IMR-90 (cell line): ENCODE results near the gene TRMT1L. TPM values are rescaled to one million over a fixed set of nuclear protein-coding genes. Genes with fewer than 3 reads are reported as not detected.
A peak's percentile ranks its signal among the peaks of the same experiment; 100 is the strongest.

Experiments
- ATAC-seq: fragments of 200-7000 bp; cut with Tn5 transposase; 2 replicates; pipeline ENCODE4 v1.9.1; 2020; ENCODE audit warnings: low read depth, mild to moderate bottlenecking, moderate library complexity
- BruUV-seq: library from RNA; stranded (reverse); fragments of 400-500 nt; replicated peaks from 2 replicates; lab custom pipeline; 2021; lab: Mats Ljungman, UMichigan
- CTCF ChIA-PET: fragments of 300-600 bp; formaldehyde crosslinking; extraction: SDS; loops from one replicate; lab custom pipeline; 2021; ENCODE audit warnings: antibody characterized with exemption; lab: Yijun Ruan, JAX
- POLR2A ChIA-PET: fragments of 300-600 bp; sonication (Branson Sonifier 250); formaldehyde crosslinking; loops from one replicate; lab custom pipeline; 2022; ENCODE audit warnings: antibody characterized with exemption; ENCODE audit not compliant: unreplicated experiment; lab: Charles Lee
- DNase-seq: peaks from one replicate; pipeline ENCODE4 v3.0.0; 2013
- H2AFZ ChIP-seq: replicated peaks from 2 replicates; pipeline ENCODE3; 2013; ENCODE audit warnings: low read length, mild to moderate bottlenecking; ENCODE audit not compliant: poor library complexity
- H2AK5ac ChIP-seq: 2 replicates; pipeline ENCODE4 v1.6.1; 2013; ENCODE audit warnings: low read depth, low read length, inconsistent platforms
- H2AK9ac ChIP-seq: replicated peaks from 2 replicates; pipeline ENCODE3; 2013; ENCODE audit warnings: mild to moderate bottlenecking, low read depth, low read length, moderate library complexity; ENCODE audit not compliant: poor library complexity
- H2BK120ac ChIP-seq: 2 replicates; pipeline ENCODE4 v1.6.1; 2013; ENCODE audit warnings: low read depth, low read length, inconsistent platforms
- H2BK15ac ChIP-seq: 3 replicates; pipeline ENCODE4 v1.6.1; 2013; ENCODE audit warnings: low read depth, low read length, inconsistent platforms
- H2BK20ac ChIP-seq: 2 replicates; pipeline ENCODE4 v1.6.1; 2013; ENCODE audit warnings: low read depth, mild to moderate bottlenecking, inconsistent platforms, low read length, moderate library complexity
- H2BK5ac ChIP-seq: 2 replicates; pipeline ENCODE4 v1.6.1; 2013; ENCODE audit warnings: mild to moderate bottlenecking, low read depth, low read length, inconsistent platforms; ENCODE audit not compliant: poor library complexity, severe bottlenecking
- H3K14ac ChIP-seq: replicated peaks from 2 replicates; pipeline ENCODE4 v1.6.1; 2013; ENCODE audit warnings: low read depth, low read length, inconsistent platforms
- H3K18ac ChIP-seq: 2 replicates; pipeline ENCODE4 v1.6.1; 2013; ENCODE audit warnings: low read depth, low read length, control low read depth
- H3K23ac ChIP-seq: 2 replicates; pipeline ENCODE4 v1.6.1; 2013; ENCODE audit warnings: low read depth, low read length, inconsistent platforms
- H3K27ac ChIP-seq: 2 replicates; pipeline ENCODE4 v1.5.1; 2013; ENCODE audit warnings: mild to moderate bottlenecking, control low read depth, low read length; ENCODE audit not compliant: insufficient read depth
- H3K27me3 ChIP-seq: 2 replicates; pipeline ENCODE4 v1.6.1; 2013; ENCODE audit warnings: low read length; ENCODE audit not compliant: control insufficient read depth, insufficient read depth
- H3K36me3 ChIP-seq: 2 replicates; pipeline ENCODE4 v1.6.1; 2013; ENCODE audit warnings: low read length, mixed read lengths; ENCODE audit not compliant: control insufficient read depth, insufficient read depth
- H3K4ac ChIP-seq: 2 replicates; pipeline ENCODE4 v1.6.1; 2013; ENCODE audit warnings: low read depth, low read length, inconsistent platforms
- H3K4me1 ChIP-seq: 2 replicates; pipeline ENCODE4 v1.6.1; 2013; ENCODE audit warnings: low read length, mixed read lengths; ENCODE audit not compliant: control insufficient read depth, insufficient read depth
- H3K4me2 ChIP-seq: 2 replicates; pipeline ENCODE4 v1.6.1; 2013; ENCODE audit warnings: low read depth, mild to moderate bottlenecking, control low read depth, low read length, moderate library complexity
- H3K4me3 ChIP-seq: 2 replicates; pipeline ENCODE4 v1.5.1; 2013; ENCODE audit warnings: low read depth, mild to moderate bottlenecking, control low read depth, low read length, moderate library complexity; ENCODE audit not compliant: insufficient read depth
- H3K56ac ChIP-seq: 2 replicates; pipeline ENCODE4 v1.6.1; 2013; ENCODE audit warnings: low read length, inconsistent platforms; ENCODE audit not compliant: insufficient read depth; ENCODE audit errors: extremely low read depth
- H3K79me1 ChIP-seq, 2 experiments: 2 replicates each; pipeline ENCODE4 v1.6.1; 2013; ENCODE audit warnings: low read length in 2 of 2, inconsistent platforms in 1 of 2, low read depth in 1 of 2
- H3K9ac ChIP-seq: 2 replicates; pipeline ENCODE4 v1.6.1; 2013; ENCODE audit warnings: low read depth, low read length, control low read depth
- H3K9me1 ChIP-seq: 2 replicates; pipeline ENCODE4 v1.6.1; 2013; ENCODE audit warnings: low read length, inconsistent platforms; ENCODE audit not compliant: insufficient read depth
- H3K9me3 ChIP-seq: 2 replicates; pipeline ENCODE4 v1.6.1; 2013; ENCODE audit warnings: low read length; ENCODE audit not compliant: control insufficient read depth, insufficient read depth
- H4K20me1 ChIP-seq: 2 replicates; pipeline ENCODE4 v1.6.1; 2013; ENCODE audit warnings: low read length, inconsistent platforms; ENCODE audit not compliant: insufficient read depth
- H4K5ac ChIP-seq: 2 replicates; pipeline ENCODE4 v1.6.1; 2013; ENCODE audit warnings: mild to moderate bottlenecking, low read depth, low read length, control low read depth
- H4K8ac ChIP-seq, 2 experiments: 2 replicates each; pipeline ENCODE4 v1.6.1; 2013; ENCODE audit warnings: low read depth in 2 of 2, low read length in 2 of 2, control low read depth in 1 of 2, inconsistent platforms in 1 of 2
- H4K91ac ChIP-seq: 2 replicates; pipeline ENCODE4 v1.6.1; 2013; ENCODE audit warnings: low read depth, low read length, inconsistent platforms; ENCODE audit not compliant: insufficient read depth
- CEBPB ChIP-seq: IDR thresholded peaks from 2 replicates; pipeline ENCODE4 v1.6.1; 2012; ENCODE audit warnings: low read depth, low read length, improper control_type of control experiment
- SMC3 ChIP-seq: fragments of 150-350 bp; IDR thresholded peaks from 2 replicates; pipeline ENCODE4 v1.6.1; 2016; ENCODE audit warnings: low read depth, mild to moderate bottlenecking, antibody characterized with exemption, low read length, moderate library complexity
- WGBS, 2 experiments: methylation state at CpG; one replicate each; pipeline versions ENCODE4 v1.1.5 to v1.1.7; 2013; ENCODE audit warnings: missing lambda C conversion rate in 2 of 2; ENCODE audit not compliant: insufficient read length in 1 of 2; ENCODE audit errors: extremely low coverage in 2 of 2; 5-methylcytosine and 5-hydroxymethylcytosine counted together
- dilution Hi-C: fragments of 300-500 bp; cut with HindIII; formaldehyde crosslinking; loops from one replicate; pipeline ENCODE4 v1.14.3; 2018; ENCODE audit warnings: low sequenced_read_pairs; ENCODE audit not compliant: unreplicated experiment
- in situ Hi-C: fragments of 300-500 bp; cut with MboI; formaldehyde crosslinking; loops from 3 replicates; pipeline ENCODE4 v1.14.3; 2019; ENCODE audit warnings: low sequenced_read_pairs, inconsistent platforms, mixed read lengths
- intact Hi-C: fragments of 100-400 bp; cut with micrococcal nuclease; formaldehyde crosslinking; loops from 2 replicates; pipeline ENCODE4 v1.10.0; 2022
- polyA plus RNA-seq, 3 experiments: library from polyadenylated mRNA; depleted of rRNA; stranded (reverse); fragments of >200 nt; gene quantifications; 2 replicates each; pipeline ENCODE4 v1.2.3, GENCODE V29; 2012; ENCODE audit warnings: low replicate concordance in 1 of 3
- total RNA-seq: library from RNA; depleted of rRNA; stranded (reverse); fragments of >200 nt; gene quantifications from 2 replicates; pipeline ENCODE4 v1.2.3, GENCODE V29; 2012

TRMT1L gene
- total and polyA plus RNA-seq, 2 of the 4 experiments (the other 2 are of a cell fraction), result 11.0 to 21.9 TPM

GRCh38 chr1:185096531-185096930, 60.2 kb downstream of the TRMT1L start:
- no peak overlapping the region for H3K23ac ChIP-seq
- no peak overlapping the region for H2AK9ac ChIP-seq
- H4K91ac ChIP-seq, result no peak overlapping the region
- H3K18ac ChIP-seq, result no peak overlapping the region
- ChIA-PET POLR2A (no interaction called here), CTCF (interaction anchor here (1.0 kb wide), 1 partner anchor 9 kb away, joined by 3 read pairs; no protein-coding TSS in a partner anchor)
- no peak overlapping the region for H2AFZ ChIP-seq
- H4K5ac ChIP-seq, result no peak overlapping the region
- no peaks in the 10 kb centered on the region for H3K9me1 ChIP-seq
- H3K56ac ChIP-seq, result no peak overlapping the region
- no peak overlapping the region for H2BK120ac ChIP-seq
- no peak overlapping the region for H3K4me3 ChIP-seq
- H2BK15ac ChIP-seq, result no peak overlapping the region
- no peak overlapping the region for H2BK5ac ChIP-seq
- H3K27me3 ChIP-seq, result no peaks in the 10 kb centered on the region
- H2BK20ac ChIP-seq, result no peak overlapping the region
- TF ChIP-seq CEBPB (0 out of 2 replicates have a peak, but pooled peaks have one; percentile 33), SMC3 (no peak)
- H3K14ac ChIP-seq, result no peak overlapping the region
- no peak overlapping the region for H3K27ac ChIP-seq
- no peak overlapping the region for H3K4ac ChIP-seq
- H2AK5ac ChIP-seq, result no peak overlapping the region
- dilution Hi-C loops, result no loop called here
- intact Hi-C loops, result no loop called here
- DNase-seq (peak; percentile 56), ATAC-seq (no peak)
- no peak overlapping the region for H4K8ac ChIP-seq
- H3K9me3 ChIP-seq, result no peaks in the 10 kb centered on the region
- no CpG with 5 or more reads among the region's 2 CpGs for WGBS, 2 experiments
- BruUV-seq, result no TSS peak
- H4K20me1 ChIP-seq, result no peaks in the 10 kb centered on the region
- in situ Hi-C loops, result no loop called here
- no peak overlapping the region for H3K4me2 ChIP-seq
- H3K9ac ChIP-seq, result no peak overlapping the region
- H3K4me1 ChIP-seq, result no peaks in the 10 kb centered on the region
- peaks cover 7% of the 10 kb centered on the region; the same call in 1 of the 2 replicates for H3K36me3 ChIP-seq
- peaks cover 10 to 12% of the 10 kb centered on the region in 2 experiments; a peak in 3 of 4 replicates for H3K79me1 ChIP-seq
